8988T (cell line): ENCODE results near the gene TRIM67.
"Not testable (repeated sequence)": the region's sequence is repeated elsewhere in the genome, so short reads cannot be mapped to it uniquely, and the experiment has no call there.

Source experiments
- DNase-seq: peaks from one replicate; pipeline ENCODE4 v3.0.0; 2011

Gene TRIM67

GRCh38 chr1:231161667-231162296 is at the start of gene TRIM67:
Gene TRIM67, plus strand, starts transcription at chr1:231162058. Its CDS starts 912 bp downstream, at chr1:231162970.
- no peak for DNase-seq

GRCh38 chr1:231116738-231117137 is 45.1 kb upstream of the TRIM67 start:
- DNase-seq, result no peak

GRCh38 chr1:231118704-231119453 is 43.0 kb upstream of the TRIM67 start:
- DNase-seq, result no peak

GRCh38 chr1:231121533-231121932 is 40.3 kb upstream of the TRIM67 start:
- DNase-seq, result no peak

- DNase-seq, result no peak
Observed at GRCh38 chr1:231122143-231122542, 39.7 kb upstream of the TRIM67 start.

GRCh38 chr1:231124746-231125145 is 37.1 kb upstream of the TRIM67 start:
- DNase-seq, result no peak

GRCh38 chr1:231125972-231126580 is 35.8 kb upstream of the TRIM67 start:
- DNase-seq, result no peak

- not testable (repeated sequence) for DNase-seq
Observed at GRCh38 chr1:231127106-231127505, 34.8 kb upstream of the TRIM67 start.

GRCh38 chr1:231128471-231128870 is 33.4 kb upstream of the TRIM67 start:
- not testable (repeated sequence) for DNase-seq

GRCh38 chr1:231130544-231130943 is 31.3 kb upstream of the TRIM67 start:
- DNase-seq, result no peak

GRCh38 chr1:231132591-231132990 is 29.3 kb upstream of the TRIM67 start:
- not testable (repeated sequence) for DNase-seq

GRCh38 chr1:231134624-231135023 is 27.2 kb upstream of the TRIM67 start:
- no peak for DNase-seq

- no peak for DNase-seq
Observed at GRCh38 chr1:231138236-231138635, 23.6 kb upstream of the TRIM67 start.

GRCh38 chr1:231139125-231139649 is 22.7 kb upstream of the TRIM67 start:
- DNase-seq, result no peak

GRCh38 chr1:231139659-231140654 is 21.9 kb upstream of the TRIM67 start:
- no peak for DNase-seq

GRCh38 chr1:231144416-231145193 is 17.3 kb upstream of the TRIM67 start:
- no peak for DNase-seq

GRCh38 chr1:231147896-231148295 is 14.0 kb upstream of the TRIM67 start:
- DNase-seq, result no peak

GRCh38 chr1:231151811-231152210 is 10.0 kb upstream of the TRIM67 start:
- no peak for DNase-seq

GRCh38 chr1:231153726-231154125 is 8.1 kb upstream of the TRIM67 start:
- no peak for DNase-seq

GRCh38 chr1:231155808-231156207 is 6.0 kb upstream of the TRIM67 start:
- DNase-seq, result no peak

GRCh38 chr1:231157311-231157710 is 4.5 kb upstream of the TRIM67 start:
- no peak for DNase-seq

- DNase-seq, result not testable (repeated sequence)
Observed at GRCh38 chr1:231158141-231158540, 3.7 kb upstream of the TRIM67 start.
